ENCODE measurements around the gene LYPD6. TPM values are rescaled to one million over a fixed set of nuclear protein-coding genes. Genes with fewer than 3 reads are reported as not detected.

The LYPD6 gene
- total and polyA plus RNA-seq, 8 donors: 0.64 to 18.6 (median 15.8) TPM

GRCh38 chr2:149296031-149296430 is 34.4 kb upstream of the LYPD6 start:
- intact Hi-C loops (cut with DNase I): no loop called here
- Histone ChIP-seq H3K36me3 (no peaks in the 10 kb centered on the region), H3K9me3 (no peaks in the 10 kb centered on the region), H3K4me1 (no peaks in the 10 kb centered on the region), H3K4me3 (no peak overlapping the region), H3K27ac (no peak overlapping the region), H3K27me3 (no peaks in the 10 kb centered on the region)
- TF ChIP-seq CTCF (IDR thresholded peaks at IDR 0.05): no peak
- no peak for ATAC-seq
- no peak for DNase-seq

- TF ChIP-seq CTCF (IDR thresholded peaks at IDR 0.05): no peak
- H3K36me3 ChIP-seq: no peaks in the 10 kb centered on the region
- no peak overlapping the region for H3K4me3 ChIP-seq
- peaks cover 0 to 4% of the 10 kb centered on the region in 2 donors for H3K27me3 ChIP-seq
- no peak overlapping the region for H3K27ac ChIP-seq
- no peak for ATAC-seq
- no peaks in the 10 kb centered on the region for H3K4me1 ChIP-seq
- H3K9me3 ChIP-seq: no peaks in the 10 kb centered on the region
- intact Hi-C loops (cut with DNase I): no loop called here
- DNase-seq: no peak
Measured at GRCh38 chr2:149307014-149307413, 23.4 kb upstream of the LYPD6 start.

- H3K36me3 ChIP-seq: no peaks in the 10 kb centered on the region
- H3K4me3 ChIP-seq: no peak overlapping the region
- H3K4me1 ChIP-seq: peaks cover 0 to 2% of the 10 kb centered on the region in 2 donors
- H3K27ac ChIP-seq: no peak overlapping the region
- ATAC-seq (no peak), DNase-seq (peak in 1 of 4 donors; percentile 80)
- no peak for TF ChIP-seq CTCF (IDR thresholded peaks at IDR 0.05)
- H3K27me3 ChIP-seq: peaks cover 0 to 21% of the 10 kb centered on the region in 2 donors
- intact Hi-C loops (cut with DNase I): loop anchor here in 1 of 2 donors (10.0 kb wide), 1 partner anchor 296 kb away; no protein-coding TSS in a partner anchor
- H3K9me3 ChIP-seq: no peaks in the 10 kb centered on the region
Measured at GRCh38 chr2:149310349-149310748, 20.0 kb upstream of the LYPD6 start.

GRCh38 chr2:149312039-149312438 is 18.3 kb upstream of the LYPD6 start:
- TF ChIP-seq CTCF (IDR thresholded peaks at IDR 0.05): no peak
- Histone ChIP-seq H3K4me3 (no peak overlapping the region), H3K4me1 (peaks cover 0 to 2% of the 10 kb centered on the region in 2 donors), H3K36me3 (no peaks in the 10 kb centered on the region), H3K27me3 (peaks cover 0 to 21% of the 10 kb centered on the region in 2 donors), H3K27ac (no peak overlapping the region), H3K9me3 (no peaks in the 10 kb centered on the region)
- ATAC-seq: no peak
- intact Hi-C loops (cut with DNase I): loop anchor here in 1 of 2 donors (10.0 kb wide), 1 partner anchor 297 kb away; no protein-coding TSS in a partner anchor
- DNase-seq: no peak

- H3K4me1 ChIP-seq: peaks cover 0 to 2% of the 10 kb centered on the region in 2 donors
- DNase-seq: peak in 2 of 4 donors; percentile 53 to 76
- H3K27me3 ChIP-seq: peaks cover 0 to 21% of the 10 kb centered on the region in 2 donors
- H3K4me3 ChIP-seq: no peak overlapping the region
- ATAC-seq: peak; percentile 89
- intact Hi-C loops (cut with DNase I): loop anchor here in 1 of 2 donors (10.0 kb wide), 1 partner anchor 299 kb away; no protein-coding TSS in a partner anchor
- H3K27ac ChIP-seq: no peak overlapping the region
- no peaks in the 10 kb centered on the region for H3K9me3 ChIP-seq
- peak; percentile 49 to 68 for TF ChIP-seq CTCF (IDR thresholded peaks at IDR 0.05)
- H3K36me3 ChIP-seq: no peaks in the 10 kb centered on the region
Measured at GRCh38 chr2:149313512-149313972, 16.8 kb upstream of the LYPD6 start.
